GM12878 (cell line): ENCODE results near the gene ATXN7L1. TPM values are rescaled to one million over a fixed set of nuclear protein-coding genes. Genes with fewer than 3 reads are reported as not detected.

Source experiments
- ATAC-seq: fragments of 200-7000 bp; cut with Tn5 transposase; 3 replicates; pipeline ENCODE4 v1.9.1; 2020; ENCODE audit warnings: mild to moderate bottlenecking, moderate library complexity
- BruUV-seq: library from RNA; stranded (reverse); fragments of 400-500 nt; replicated peaks from 2 replicates; lab custom pipeline; 2021; lab: Mats Ljungman, UMichigan
- CTCF ChIA-PET: fragments of 300-600 bp; sonication (Branson Sonifier 250); formaldehyde crosslinking; extraction: SDS; loops from one replicate; lab custom pipeline; 2021; ENCODE audit warnings: inconsistent platforms; lab: Yijun Ruan, JAX
- POLR2A ChIA-PET: fragments of 350-600 bp; formaldehyde crosslinking; extraction: SDS; loops from one replicate; lab custom pipeline; 2021; ENCODE audit warnings: inconsistent platforms; lab: Charles Lee
- RAD21 ChIA-PET: fragments of 300-600 bp; sonication (Branson Sonifier 250); formaldehyde crosslinking; loops from one replicate; lab custom pipeline; 2023; ENCODE audit warnings: antibody characterized with exemption; ENCODE audit not compliant: unreplicated experiment; lab: Charles Lee
- SMC1A ChIA-PET: fragments of 300-600 bp; sonication (Branson Sonifier 250); formaldehyde crosslinking; loops from one replicate; lab custom pipeline; 2023; ENCODE audit not compliant: unreplicated experiment, uncharacterized antibody; lab: Charles Lee
- DNase-seq: peaks from one replicate; pipeline ENCODE4 v3.0.0-alpha.2; 2011; ENCODE audit warnings: low read depth, low spot score
- FAIRE-seq: peaks from 3 replicates; lab custom pipeline; 2011; peaks lifted over from hg19 to GRCh38; lab: Jason Lieb, UNC
- H2AFZ ChIP-seq: 2 replicates; pipeline ENCODE4 v1.6.0; 2011; ENCODE audit warnings: low read depth, low read length, control low read depth; ENCODE audit not compliant: control insufficient read depth
- H3K27ac ChIP-seq: 2 replicates; pipeline ENCODE4 v1.5.1; 2011; ENCODE audit warnings: control low read depth; ENCODE audit not compliant: control insufficient read depth, insufficient read depth
- H3K27me3 ChIP-seq, 2 experiments: replicated peaks in 1 of 2; 2 replicates each; pipeline versions ENCODE4 v1.6.0 to v1.6.1; 2011; ENCODE audit warnings: low read length in 1 of 2; ENCODE audit not compliant: control insufficient read depth in 2 of 2, insufficient read depth in 2 of 2
- H3K36me3 ChIP-seq, 2 experiments: 2 replicates each; pipeline ENCODE4 v1.5.1; 2011; ENCODE audit warnings: low read length in 1 of 2; ENCODE audit not compliant: control insufficient read depth in 2 of 2, insufficient read depth in 2 of 2
- H3K4me1 ChIP-seq: 2 replicates; pipeline ENCODE4 v1.6.1; 2011; ENCODE audit warnings: mild to moderate bottlenecking, low read length, moderate library complexity, mixed read lengths; ENCODE audit not compliant: control insufficient read depth, insufficient read depth
- H3K4me2 ChIP-seq: 2 replicates; pipeline ENCODE4 v1.6.0; 2011; ENCODE audit warnings: control low read depth; ENCODE audit not compliant: control insufficient read depth, insufficient read depth
- H3K4me3 ChIP-seq: fragments of 200-600 bp; sonication (generic); 2 replicates; pipeline ENCODE4 v1.5.1; 2016
- H3K79me2 ChIP-seq: 2 replicates; pipeline ENCODE4 v1.6.0; 2011; ENCODE audit warnings: low read length; ENCODE audit not compliant: control insufficient read depth, insufficient read depth
- H3K9ac ChIP-seq: 2 replicates; pipeline ENCODE4 v1.8.0; 2011; ENCODE audit warnings: low read length, control low read depth, mixed read lengths; ENCODE audit not compliant: control insufficient read depth, insufficient read depth
- H3K9me3 ChIP-seq: replicated peaks from 3 replicates; pipeline ENCODE4 v1.5.1; 2011; ENCODE audit warnings: mild to moderate bottlenecking, low read length; ENCODE audit not compliant: control insufficient read depth, insufficient read depth
- H4K20me1 ChIP-seq: 2 replicates; pipeline ENCODE4 v1.6.0; 2011; ENCODE audit not compliant: control insufficient read depth, insufficient read depth
- ATF3 ChIP-seq: IDR thresholded peaks from 2 replicates; pipeline ENCODE4 v1.6.1; 2011; ENCODE audit warnings: low read depth, mild to moderate bottlenecking, low read length, moderate library complexity, borderline replicate concordance; ENCODE audit errors: extremely low read depth
- CEBPB ChIP-seq, 2 experiments: fragments of 150-350 bp in 1 of 2; IDR thresholded peaks; 2 replicates each; pipeline ENCODE4 v1.6.1; 2012 to 2014; ENCODE audit warnings: low read depth in 2 of 2, low read length in 2 of 2, borderline replicate concordance in 1 of 2, inconsistent platforms in 1 of 2
- DPF2 ChIP-seq: fragments of 450-650 bp; IDR thresholded peaks from 2 replicates; pipeline ENCODE4 v1.6.1; 2017; ENCODE audit warnings: mild to moderate bottlenecking
- E4F1 ChIP-seq: fragments of 450-650 bp; IDR thresholded peaks from 2 replicates; pipeline ENCODE4 v1.6.1; 2018; ENCODE audit warnings: borderline replicate concordance, mild to moderate bottlenecking; ENCODE audit not compliant: partially characterized antibody
- EP300 ChIP-seq, 2 experiments: fragments of 150-350 bp in 1 of 2; IDR thresholded peaks; 2 replicates each; pipeline ENCODE4 v1.6.1; 2011 to 2012; ENCODE audit warnings: low read depth in 2 of 2, low read length in 2 of 2, borderline replicate concordance in 1 of 2, improper control_type of control experiment in 1 of 2, inconsistent platforms in 1 of 2; ENCODE audit not compliant: control insufficient read depth in 1 of 2
- ESRRA ChIP-seq: IDR thresholded peaks from 2 replicates; pipeline ENCODE4 v1.6.1; 2012; ENCODE audit warnings: mild to moderate bottlenecking, low read length, improper control_type of control experiment
- FOXK2 ChIP-seq: fragments of 450-650 bp; IDR thresholded peaks from 2 replicates; pipeline ENCODE4 v1.6.1; 2017; ENCODE audit warnings: mild to moderate bottlenecking, moderate library complexity
- MEF2A ChIP-seq: IDR thresholded peaks from 2 replicates; pipeline ENCODE4 v1.6.1; 2011; ENCODE audit warnings: low read depth, mild to moderate bottlenecking, low read length, moderate library complexity; ENCODE audit not compliant: insufficient read depth
- NBN ChIP-seq: fragments of 450-650 bp; IDR thresholded peaks from 2 replicates; pipeline ENCODE4 v1.6.1; 2016
- NR2C2 ChIP-seq: IDR thresholded peaks from 2 replicates; pipeline ENCODE4 v1.6.1; 2011; ENCODE audit warnings: borderline replicate concordance, low read depth; ENCODE audit not compliant: control insufficient read depth, insufficient read length
- POU2F2 ChIP-seq: IDR thresholded peaks from 3 replicates; pipeline ENCODE4 v1.6.1; 2011; ENCODE audit warnings: low read depth, mild to moderate bottlenecking, low read length, borderline replicate concordance
- PRDM15 ChIP-seq: fragments of 450-650 bp; formaldehyde crosslinking; IDR thresholded peaks from 2 replicates; pipeline ENCODE4 v1.4.0; 2020; ENCODE audit warnings: mild to moderate bottlenecking, moderate library complexity
- RAD21 ChIP-seq: IDR thresholded peaks from 2 replicates; pipeline ENCODE4 v1.6.1; 2011; ENCODE audit warnings: mild to moderate bottlenecking, low read depth, low read length, moderate library complexity; ENCODE audit not compliant: insufficient read depth
- RCOR1 ChIP-seq: conservative IDR thresholded peaks from 2 replicates; pipeline ENCODE4 v1.6.1; 2012; ENCODE audit warnings: low read depth, low read length, improper control_type of control experiment
- TARDBP ChIP-seq: IDR thresholded peaks from 2 replicates; pipeline ENCODE4 v1.6.1; 2016; ENCODE audit warnings: borderline replicate concordance
- TBL1XR1 ChIP-seq: IDR thresholded peaks from 2 replicates; pipeline ENCODE4 v1.6.1; 2012; ENCODE audit warnings: low read depth, low read length, improper control_type of control experiment
- ZBTB33 ChIP-seq: fragments of 450-650 bp; IDR thresholded peaks from 2 replicates; pipeline ENCODE4 v1.6.1; 2017; ENCODE audit warnings: mild to moderate bottlenecking
- WGBS: methylation state at CpG from one replicate; pipeline ENCODE4 v1.1.6; 2016; ENCODE audit warnings: low lambda C conversion rate; ENCODE audit not compliant: insufficient replicate concordance, insufficient coverage; ENCODE audit errors: missing lambda C conversion rate; 5-methylcytosine and 5-hydroxymethylcytosine counted together
- in situ Hi-C: fragments of 300-500 bp; cut with MboI; formaldehyde crosslinking; loops from 9 replicates; pipeline ENCODE4 v1.14.3; 2018; ENCODE audit warnings: mixed read lengths
- intact Hi-C: fragments of 100-400 bp; cut with micrococcal nuclease; formaldehyde crosslinking; loops from one replicate; pipeline ENCODE4 v1.14.2; 2022; ENCODE audit not compliant: unreplicated experiment
- polyA plus RNA-seq, 11 experiments: library from polyadenylated mRNA; depleted of rRNA in 4 of 11; unstranded in 6 of 11; stranded (reverse) in 5 of 11; fragments of >200 nt; fragmentation: Nextera tagmentation in 4 of 11; fragmentation: Illumina TruSeq in 1 of 11; extraction: Ambion mirVana in 4 of 11; extraction: Trizol in 1 of 11; gene quantifications; 1 replicate in 1 of 11; 2 replicates in 10 of 11; pipeline versions ENCODE4 v1.2.1 to v1.2.3, GENCODE V29; 2011 to 2016; ENCODE audit warnings: inconsistent platforms in 2 of 11, missing spikeins in 2 of 11, low read depth in 1 of 11
- total RNA-seq, 4 experiments: library from RNA; depleted of rRNA in 3 of 4; stranded (reverse); fragments of >200 nt in 3 of 4; fragmentation: Illumina TruSeq in 1 of 4; extraction: Trizol in 1 of 4; gene quantifications; 2 replicates each; pipeline versions ENCODE4 v1.2.1 to v1.2.3, GENCODE V29; 2013 to 2021

The ATXN7L1 gene
- total and polyA plus RNA-seq, 10 of the 15 experiments (the other 5 are each of a cell fraction or from before 2014, with no cell fraction given) = 0.40 to 2.9 (median 1.2) TPM

GRCh38 chr7:105596866-105597265, 279.5 kb downstream of the ATXN7L1 start:
- Histone ChIP-seq H3K4me2 (no peak overlapping the region), H3K79me2 (no peaks in the 10 kb centered on the region), H3K9me3 (no peaks in the 10 kb centered on the region), H3K4me1 (peaks cover 5% of the 10 kb centered on the region; the same call in 1 of the 2 replicates), H3K27ac (no peak overlapping the region), H2AFZ (no peak overlapping the region), H4K20me1 (no peaks in the 10 kb centered on the region), H3K4me3 (no peak overlapping the region), H3K9ac (no peak overlapping the region), H3K36me3 (no peaks in the 10 kb centered on the region), H3K27me3 (no peaks in the 10 kb centered on the region)
- CTCF ChIA-PET = interaction anchor here (1.4 kb wide), 1 partner anchor 7 kb away, joined by 6 read pairs; no protein-coding TSS in a partner anchor
- no peak for FAIRE-seq
- 67% methylated on average over 4 of the region's 4 CpGs for WGBS
- SMC1A ChIA-PET = interaction anchor here (1.3 kb wide), 1 partner anchor 51 kb away, joined by 4 read pairs; no protein-coding TSS in a partner anchor
- no peak for DNase-seq
- in situ Hi-C loops (no loop called here), intact Hi-C loops (no loop called here)
- POLR2A ChIA-PET = no interaction called here
- RAD21 ChIA-PET = no interaction called here
- no TSS peak for BruUV-seq
- no peak for ATAC-seq
- no peak for TF ChIP-seq POU2F2
- no peak for TF ChIP-seq FOXK2
- no peak for TF ChIP-seq NBN
- TF ChIP-seq RCOR1 = no peak
- TF ChIP-seq TBL1XR1 = no peak
- TF ChIP-seq E4F1 = no peak
- TF ChIP-seq PRDM15 (CRISPR knock-in tag) = no peak
- TF ChIP-seq TARDBP = no peak
- TF ChIP-seq EP300 (IDR thresholded peaks at IDR 0.05; ENCODE audit: borderline replicate concordance in 1 of 2, control insufficient read depth in 1 of 2, low read depth in 2 of 2, low read length in 2 of 2) = no peak
- TF ChIP-seq ZBTB33 = no peak
- TF ChIP-seq DPF2 = no peak
- no peak for TF ChIP-seq NR2C2
- no peak for TF ChIP-seq ESRRA
- no peak for TF ChIP-seq CEBPB (IDR thresholded peaks at IDR 0.05; ENCODE audit: borderline replicate concordance in 1 of 2, low read depth in 2 of 2, low read length in 2 of 2)
- no peak for TF ChIP-seq MEF2A
- no peak for TF ChIP-seq RAD21
- TF ChIP-seq ATF3 = no peak
